OCI-LY1 (cell line): ENCODE results near the gene COL18A1.

ENCODE experiments used
- H2AFZ ChIP-seq: fragments of 200-600 bp; sonication (generic), shearing (Covaris generic); 2 replicates; pipeline ENCODE4 v1.6.0; 2014; ENCODE audit warnings: antibody characterized with exemption, mild to moderate bottlenecking, low read length
- H3F3A ChIP-seq: fragments of 200-600 bp; sonication (generic), shearing (Covaris generic); 2 replicates; pipeline ENCODE4 v1.6.0; 2014; ENCODE audit warnings: mild to moderate bottlenecking, antibody characterized with exemption, low read length, moderate library complexity; ENCODE audit not compliant: insufficient read depth
- H3K27ac ChIP-seq: fragments of 200-600 bp; sonication (generic); 2 replicates; pipeline ENCODE4 v1.5.1; 2014; ENCODE audit warnings: low read length, mixed run types, mild to moderate bottlenecking, low read depth; ENCODE audit not compliant: poor library complexity, severe bottlenecking
- H3K27me3 ChIP-seq: fragments of 200-600 bp; sonication (generic); 2 replicates; pipeline ENCODE4 v1.6.0; 2014; ENCODE audit warnings: antibody characterized with exemption, mild to moderate bottlenecking, low read length, moderate library complexity; ENCODE audit not compliant: insufficient read depth
- H3K36me3 ChIP-seq: fragments of 200-600 bp; sonication (generic); 2 replicates; pipeline ENCODE4 v1.6.1; 2014; ENCODE audit warnings: mild to moderate bottlenecking, antibody characterized with exemption, low read length, moderate library complexity, mixed read lengths; ENCODE audit not compliant: insufficient read depth
- H3K4me1 ChIP-seq: fragments of 200-600 bp; sonication (generic); 2 replicates; pipeline ENCODE4 v1.5.1; 2014; ENCODE audit warnings: mild to moderate bottlenecking, low read length, moderate library complexity; ENCODE audit not compliant: insufficient read depth, severe bottlenecking
- H3K4me2 ChIP-seq: fragments of 200-600 bp; sonication (generic), shearing (Covaris generic); 2 replicates; pipeline ENCODE4 v1.6.1; 2014; ENCODE audit warnings: low read length
- H3K4me3 ChIP-seq: fragments of 200-600 bp; sonication (generic); 2 replicates; pipeline ENCODE4 v1.5.1; 2014; ENCODE audit warnings: low read length, low read depth, mild to moderate bottlenecking, mixed read lengths; ENCODE audit not compliant: poor library complexity, severe bottlenecking
- H3K79me2 ChIP-seq: fragments of 200-600 bp; shearing (Covaris generic); 2 replicates; pipeline ENCODE4 v1.6.1; 2016; ENCODE audit warnings: mixed run types, low read length, mixed read lengths; ENCODE audit not compliant: insufficient read depth
- H3K9ac ChIP-seq: fragments of 200-600 bp; sonication (generic), shearing (Covaris generic); 2 replicates; pipeline ENCODE4 v1.6.1; 2014; ENCODE audit warnings: mild to moderate bottlenecking, low read length, mixed read lengths
- H3K9me2 ChIP-seq: fragments of 200-600 bp; sonication (generic), shearing (Covaris generic); 2 replicates; pipeline ENCODE4 v1.6.1; 2014; ENCODE audit warnings: low read depth, mild to moderate bottlenecking, low read length, mixed read lengths
- H3K9me3 ChIP-seq: fragments of 200-600 bp; shearing (Covaris generic); 2 replicates; pipeline ENCODE4 v1.6.1; 2014; ENCODE audit warnings: low read length, mixed read lengths
- H4K20me1 ChIP-seq: fragments of 200-600 bp; sonication (generic), shearing (Covaris generic); 2 replicates; pipeline ENCODE4 v1.6.0; 2016; ENCODE audit warnings: mild to moderate bottlenecking, low read length; ENCODE audit not compliant: insufficient read depth
- EZH2 ChIP-seq: fragments of 200-600 bp; sonication (generic), shearing (Covaris generic); IDR thresholded peaks from 2 replicates; pipeline ENCODE4 v1.8.0; 2017; ENCODE audit warnings: borderline replicate concordance, mixed run types, mild to moderate bottlenecking, antibody characterized with exemption, low read length, moderate library complexity, mixed read lengths
- TF ChIP-seq, protein P1 (sequence below): fragments of 200-600 bp; sonication (generic), shearing (Covaris generic); IDR thresholded peaks from 2 replicates; pipeline ENCODE4 v1.5.1; 2017; ENCODE audit warnings: mild to moderate bottlenecking, antibody characterized with exemption, low read length, moderate library complexity, mixed read lengths

The COL18A1 gene

DNA sequence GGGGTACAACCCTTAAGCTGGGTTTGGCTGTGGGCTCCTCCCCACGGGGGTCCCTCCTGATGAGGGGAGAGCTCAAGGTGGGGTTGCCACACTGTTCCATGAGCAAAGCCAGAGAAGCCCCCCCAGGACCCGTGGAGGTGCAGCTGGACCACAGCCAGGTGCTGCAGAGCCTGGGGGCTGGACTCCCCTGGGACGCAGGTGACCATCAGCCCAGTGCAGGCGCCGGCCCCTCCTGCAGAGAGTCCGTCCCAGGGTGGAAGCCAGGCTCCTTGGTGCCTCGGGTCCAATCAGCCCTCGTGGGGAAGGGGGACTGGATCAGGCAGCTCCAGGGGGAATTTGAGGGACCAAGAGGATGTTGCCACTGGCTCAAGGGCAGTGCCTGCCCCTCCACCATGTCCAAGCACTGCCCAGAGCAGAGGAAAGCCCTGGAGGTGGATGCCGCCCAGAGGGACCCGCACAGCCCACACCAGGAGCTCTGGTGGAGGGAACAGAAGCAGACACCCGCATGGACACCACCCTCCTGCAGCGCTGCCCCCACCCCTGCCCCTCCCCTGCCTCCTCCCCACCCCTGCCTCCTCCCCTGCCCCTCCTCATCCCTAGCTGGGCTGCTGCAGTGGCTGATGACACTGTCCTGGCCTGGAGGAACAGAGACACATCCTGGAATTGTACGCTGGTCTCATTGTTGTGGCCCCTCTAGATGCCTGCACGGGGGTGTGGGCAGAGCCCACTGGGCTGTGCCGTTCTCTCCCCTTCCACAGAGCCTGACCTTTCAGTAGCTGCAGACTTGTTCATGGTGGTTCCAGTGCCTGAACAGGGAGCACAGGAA is 30.8 kb upstream of the COL18A1 start:
- no peaks in the 10 kb centered on the region for H4K20me1 ChIP-seq
- H2AFZ ChIP-seq: no peak overlapping the region
- H3K36me3 ChIP-seq: no peaks in the 10 kb centered on the region
- no peak overlapping the region for H3K4me3 ChIP-seq
- TF ChIP-seq, protein P1, sequence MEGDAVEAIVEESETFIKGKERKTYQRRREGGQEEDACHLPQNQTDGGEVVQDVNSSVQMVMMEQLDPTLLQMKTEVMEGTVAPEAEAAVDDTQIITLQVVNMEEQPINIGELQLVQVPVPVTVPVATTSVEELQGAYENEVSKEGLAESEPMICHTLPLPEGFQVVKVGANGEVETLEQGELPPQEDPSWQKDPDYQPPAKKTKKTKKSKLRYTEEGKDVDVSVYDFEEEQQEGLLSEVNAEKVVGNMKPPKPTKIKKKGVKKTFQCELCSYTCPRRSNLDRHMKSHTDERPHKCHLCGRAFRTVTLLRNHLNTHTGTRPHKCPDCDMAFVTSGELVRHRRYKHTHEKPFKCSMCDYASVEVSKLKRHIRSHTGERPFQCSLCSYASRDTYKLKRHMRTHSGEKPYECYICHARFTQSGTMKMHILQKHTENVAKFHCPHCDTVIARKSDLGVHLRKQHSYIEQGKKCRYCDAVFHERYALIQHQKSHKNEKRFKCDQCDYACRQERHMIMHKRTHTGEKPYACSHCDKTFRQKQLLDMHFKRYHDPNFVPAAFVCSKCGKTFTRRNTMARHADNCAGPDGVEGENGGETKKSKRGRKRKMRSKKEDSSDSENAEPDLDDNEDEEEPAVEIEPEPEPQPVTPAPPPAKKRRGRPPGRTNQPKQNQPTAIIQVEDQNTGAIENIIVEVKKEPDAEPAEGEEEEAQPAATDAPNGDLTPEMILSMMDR: no peak
- H3K9me2 ChIP-seq: no peaks in the 10 kb centered on the region
- no peaks in the 10 kb centered on the region for H3K4me1 ChIP-seq
- H3K4me2 ChIP-seq: no peak overlapping the region
- H3K79me2 ChIP-seq: no peaks in the 10 kb centered on the region
- H3K9ac ChIP-seq: no peak overlapping the region
- H3K9me3 ChIP-seq: no peaks in the 10 kb centered on the region
- no peak overlapping the region for H3K27ac ChIP-seq
- no peaks in the 10 kb centered on the region for H3K27me3 ChIP-seq
- H3F3A ChIP-seq: no peaks in the 10 kb centered on the region

DNA sequence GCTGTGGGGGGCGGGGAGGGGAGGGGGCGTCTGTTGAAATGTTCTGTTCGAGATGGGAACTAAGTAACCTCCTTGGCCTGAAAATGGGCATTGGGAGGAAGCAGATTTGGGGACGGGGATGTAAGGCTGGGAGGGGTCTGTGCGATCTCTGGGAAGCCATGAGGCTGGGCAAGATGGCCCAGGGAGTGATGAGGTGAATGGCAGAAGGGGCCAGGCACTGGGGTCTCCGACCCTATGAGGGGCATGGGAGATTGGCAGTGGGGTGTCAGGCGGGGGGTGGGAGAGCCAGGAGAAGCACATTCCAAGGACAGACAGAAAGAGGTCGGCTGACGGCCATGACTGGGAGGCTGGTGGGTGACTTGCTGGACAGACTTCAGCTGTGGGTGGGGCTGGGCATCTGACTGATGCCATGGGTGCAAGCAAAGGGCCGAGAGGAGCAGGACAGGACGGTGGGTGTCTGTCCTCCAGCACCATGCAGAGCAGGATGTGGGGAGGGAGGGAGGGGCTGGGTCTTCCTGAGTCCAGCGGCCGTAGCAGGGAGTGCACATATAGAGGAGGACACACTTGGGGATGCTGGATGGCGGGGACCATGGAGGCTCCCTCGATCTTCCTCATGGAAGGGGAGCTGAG is 30.0 kb upstream of the COL18A1 start:
- Histone ChIP-seq H4K20me1 (no peaks in the 10 kb centered on the region), H3F3A (no peaks in the 10 kb centered on the region), H3K27me3 (no peaks in the 10 kb centered on the region), H3K9ac (no peak overlapping the region), H3K36me3 (no peaks in the 10 kb centered on the region), H2AFZ (no peak overlapping the region), H3K4me3 (no peak overlapping the region), H3K4me1 (no peaks in the 10 kb centered on the region), H3K4me2 (no peak overlapping the region), H3K9me2 (no peaks in the 10 kb centered on the region), H3K27ac (no peak overlapping the region), H3K79me2 (no peaks in the 10 kb centered on the region), H3K9me3 (no peaks in the 10 kb centered on the region)
- TF ChIP-seq EZH2: no peak
- TF ChIP-seq, protein P1: no peak

DNA sequence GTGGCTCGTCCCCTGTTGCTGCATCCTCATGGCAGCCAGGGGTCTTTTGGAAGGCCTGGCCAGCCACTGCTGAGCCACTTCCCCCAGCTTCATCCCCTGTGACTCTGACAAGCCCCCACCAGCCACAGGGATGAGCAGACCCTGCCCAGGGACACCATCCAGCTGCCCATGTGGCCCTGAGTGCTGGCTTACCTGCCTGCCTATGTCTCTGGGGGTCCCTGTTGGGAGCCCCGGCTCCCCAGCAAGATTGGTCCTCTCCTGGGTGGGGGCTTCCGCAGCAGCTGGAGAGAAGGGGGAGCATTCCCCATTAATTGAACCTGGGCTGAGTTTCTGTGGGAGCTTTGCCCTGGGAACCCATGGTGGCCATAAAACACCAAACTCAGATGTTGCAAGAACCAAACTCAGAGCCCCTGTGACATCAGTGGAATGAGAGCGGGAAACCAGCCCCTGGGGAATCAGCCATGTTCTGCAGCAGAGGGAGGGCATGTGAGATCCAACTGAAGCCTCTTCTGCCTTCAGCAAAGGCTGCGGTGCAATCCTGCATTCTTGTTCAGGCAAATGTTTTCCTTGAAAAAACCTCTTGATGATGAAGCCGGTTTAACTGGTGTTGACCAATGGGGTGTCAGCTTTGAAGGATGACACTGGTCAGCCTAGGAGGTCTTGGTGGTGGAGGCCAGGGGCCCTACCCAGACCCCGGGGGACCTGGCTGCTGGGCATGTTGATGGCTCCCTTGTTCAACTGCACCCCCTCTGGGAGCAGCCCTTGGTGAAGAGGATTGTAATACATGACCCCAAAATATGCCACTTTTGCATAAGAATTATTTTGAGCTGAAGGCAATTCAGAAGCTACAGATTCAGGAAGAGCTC is 28.3 kb upstream of the COL18A1 start:
- Histone ChIP-seq H3K27me3 (no peaks in the 10 kb centered on the region), H3K36me3 (no peaks in the 10 kb centered on the region), H3K9ac (no peak overlapping the region), H4K20me1 (no peaks in the 10 kb centered on the region), H3K4me3 (no peak overlapping the region), H3K9me2 (no peaks in the 10 kb centered on the region), H3K4me1 (no peaks in the 10 kb centered on the region), H3K4me2 (no peak overlapping the region), H2AFZ (no peak overlapping the region), H3F3A (no peaks in the 10 kb centered on the region), H3K27ac (no peak overlapping the region), H3K79me2 (no peaks in the 10 kb centered on the region), H3K9me3 (no peaks in the 10 kb centered on the region)
- TF ChIP-seq, protein P1: no peak
